Body of pancreas (tissue), 4 donors: ENCODE results near the gene NOL4L.

ENCODE experiments used
- POLR2A ChIP-seq, 3 donors: fragments of 450-650 bp; IDR thresholded peaks; one replicate each; pipeline ENCODE4 v1.6.1; 2016; ENCODE audit warnings: antibody characterized with exemption in 3 of 3, mild to moderate bottlenecking in 2 of 3
- TF ChIP-seq, protein P1 (sequence below), 7 experiments: fragments of 450-650 bp in 4 of 7; fragments of 200-600 bp in 3 of 7; sonication (generic) in 3 of 7; IDR thresholded peaks; one replicate each; pipeline ENCODE4 v1.5.1; 2016 to 2019; ENCODE audit warnings: antibody characterized with exemption in 7 of 7

DNA sequence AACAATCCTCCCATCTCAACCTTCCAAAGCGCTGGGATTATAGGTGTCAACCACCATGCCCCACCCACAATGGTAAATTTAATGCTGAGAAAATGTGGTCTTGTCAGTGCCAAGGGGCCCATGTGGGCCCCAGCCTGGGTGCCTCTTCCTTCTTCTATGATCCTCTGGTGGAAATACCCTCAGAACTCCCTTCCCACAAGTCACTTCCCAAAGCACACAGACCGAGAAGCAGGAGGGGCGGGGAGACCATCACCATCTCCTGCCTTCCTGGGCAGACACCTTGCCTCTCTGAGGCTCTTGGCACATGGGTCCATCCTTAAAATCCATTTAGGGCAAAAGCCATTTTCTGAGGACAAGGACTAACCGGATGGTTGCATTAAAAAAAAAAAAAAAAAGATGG is 59.0 kb downstream of the NOL4L start:
- TF ChIP-seq, protein P1, sequence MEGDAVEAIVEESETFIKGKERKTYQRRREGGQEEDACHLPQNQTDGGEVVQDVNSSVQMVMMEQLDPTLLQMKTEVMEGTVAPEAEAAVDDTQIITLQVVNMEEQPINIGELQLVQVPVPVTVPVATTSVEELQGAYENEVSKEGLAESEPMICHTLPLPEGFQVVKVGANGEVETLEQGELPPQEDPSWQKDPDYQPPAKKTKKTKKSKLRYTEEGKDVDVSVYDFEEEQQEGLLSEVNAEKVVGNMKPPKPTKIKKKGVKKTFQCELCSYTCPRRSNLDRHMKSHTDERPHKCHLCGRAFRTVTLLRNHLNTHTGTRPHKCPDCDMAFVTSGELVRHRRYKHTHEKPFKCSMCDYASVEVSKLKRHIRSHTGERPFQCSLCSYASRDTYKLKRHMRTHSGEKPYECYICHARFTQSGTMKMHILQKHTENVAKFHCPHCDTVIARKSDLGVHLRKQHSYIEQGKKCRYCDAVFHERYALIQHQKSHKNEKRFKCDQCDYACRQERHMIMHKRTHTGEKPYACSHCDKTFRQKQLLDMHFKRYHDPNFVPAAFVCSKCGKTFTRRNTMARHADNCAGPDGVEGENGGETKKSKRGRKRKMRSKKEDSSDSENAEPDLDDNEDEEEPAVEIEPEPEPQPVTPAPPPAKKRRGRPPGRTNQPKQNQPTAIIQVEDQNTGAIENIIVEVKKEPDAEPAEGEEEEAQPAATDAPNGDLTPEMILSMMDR (IDR thresholded peaks at IDR 0.05): no peak
- no peak for TF ChIP-seq POLR2A (IDR thresholded peaks at IDR 0.05)
